GM23338 (cell line): Measurements from ENCODE around the gene CNIH1. TPM values are rescaled to one million over a fixed set of nuclear protein-coding genes. Genes with fewer than 3 reads are reported as not detected.
A peak's percentile ranks its signal among the peaks of the same experiment; 100 is the strongest.

Source experiments
- ATAC-seq: fragments of 200-7000 bp; cut with Tn5 transposase; 3 replicates; pipeline ENCODE4 v1.9.1; 2020
- DNase-seq: peaks from one replicate; pipeline ENCODE4 v3.0.0-alpha.2; 2015; ENCODE audit warnings: low spot score
- H2AFZ ChIP-seq: fragments of 200-600 bp; sonication (generic); 2 replicates; pipeline ENCODE4 v1.8.0; 2016; ENCODE audit warnings: antibody characterized with exemption, mild to moderate bottlenecking, moderate library complexity
- H3F3A ChIP-seq: fragments of 200-600 bp; sonication (generic); replicated peaks from 2 replicates; pipeline ENCODE4 v1.8.0; 2017; ENCODE audit warnings: antibody characterized with exemption, mixed run types, low read depth
- H3K27ac ChIP-seq: fragments of 200-600 bp; sonication (generic); 2 replicates; pipeline ENCODE4 v1.6.1; 2016; ENCODE audit warnings: low read depth
- H3K27me3 ChIP-seq: fragments of 200-600 bp; sonication (generic); 2 replicates; pipeline ENCODE4 v1.8.0; 2016; ENCODE audit warnings: mild to moderate bottlenecking, mixed run types, moderate library complexity; ENCODE audit not compliant: insufficient read depth
- H3K36me3 ChIP-seq: fragments of 200-600 bp; sonication (generic); 2 replicates; pipeline ENCODE4 v1.8.0; 2016; ENCODE audit warnings: mild to moderate bottlenecking; ENCODE audit not compliant: insufficient read depth
- H3K4me1 ChIP-seq: fragments of 200-600 bp; sonication (generic); 2 replicates; pipeline ENCODE4 v1.8.0; 2016; ENCODE audit warnings: mild to moderate bottlenecking, moderate library complexity; ENCODE audit not compliant: insufficient read depth
- H3K4me2 ChIP-seq: fragments of 200-600 bp; sonication (generic); 2 replicates; pipeline ENCODE4 v1.7.1; 2017; ENCODE audit warnings: mixed run types
- H3K4me3 ChIP-seq: fragments of 200-600 bp; sonication (generic); 2 replicates; pipeline ENCODE4 v1.6.1; 2016; ENCODE audit warnings: mixed run types
- H3K79me2 ChIP-seq: fragments of 200-600 bp; sonication (generic); replicated peaks from 2 replicates; pipeline ENCODE4 v1.8.0; 2017; ENCODE audit warnings: mild to moderate bottlenecking; ENCODE audit not compliant: insufficient read depth
- H3K9me2 ChIP-seq: fragments of 200-600 bp; sonication (generic); 2 replicates; pipeline ENCODE4 v1.8.0; 2017; ENCODE audit not compliant: insufficient read depth
- H4K20me1 ChIP-seq: fragments of 200-600 bp; sonication (generic); replicated peaks from 2 replicates; pipeline ENCODE4 v1.8.0; 2017; ENCODE audit warnings: mild to moderate bottlenecking; ENCODE audit not compliant: insufficient read depth
- H3K27ac Mint-ChIP-seq: 2 replicates; pipeline ENCODE4 v1.8.0; 2020; ENCODE audit warnings: inconsistent platforms, mild to moderate bottlenecking, moderate library complexity, mixed read lengths
- H3K27me3 Mint-ChIP-seq: 3 replicates; pipeline ENCODE4 v1.8.0; 2022; ENCODE audit warnings: low read depth, mild to moderate bottlenecking, moderate library complexity, mixed read lengths, inconsistent platforms; ENCODE audit not compliant: insufficient read depth, poor library complexity
- H3K36me3 Mint-ChIP-seq: 3 replicates; pipeline ENCODE4 v1.8.0; 2021; ENCODE audit warnings: low read depth, mild to moderate bottlenecking, inconsistent platforms, moderate library complexity, mixed read lengths
- H3K4me1 Mint-ChIP-seq: 3 replicates; pipeline ENCODE4 v1.8.0; 2020; ENCODE audit warnings: mild to moderate bottlenecking, inconsistent platforms, mixed read lengths
- H3K4me3 Mint-ChIP-seq: 3 replicates; pipeline ENCODE4 v1.8.0; 2021; ENCODE audit warnings: moderate library complexity, mild to moderate bottlenecking, inconsistent platforms, mixed read lengths
- H3K9me3 Mint-ChIP-seq: 3 replicates; pipeline ENCODE4 v1.8.0; 2020; ENCODE audit warnings: moderate library complexity, mild to moderate bottlenecking, inconsistent platforms, mixed read lengths
- ZNF114 ChIP-seq: fragments of 250-450 bp; sonication (Bioruptor Pico); IDR thresholded peaks from 2 replicates; pipeline ENCODE4 v1.5.0; 2020; ENCODE audit warnings: mild to moderate bottlenecking, moderate library complexity
- polyA plus RNA-seq: library from polyadenylated mRNA; unstranded; fragments of >200 nt; fragmentation: Nextera tagmentation; extraction: Ambion mirVana; gene quantifications from 2 replicates; pipeline ENCODE4 v1.2.1, GENCODE V29; 2016
- total RNA-seq: library from RNA; depleted of rRNA; stranded (reverse); fragments of >200 nt; shearing (Covaris generic); gene quantifications from 2 replicates; pipeline ENCODE4 v1.2.3, GENCODE V29; 2014
- TF ChIP-seq, protein P1 (sequence below), 2 experiments: fragments of 200-600 bp in 1 of 2; sonication (generic) in 1 of 2; conservative IDR thresholded peaks; 2 replicates each; pipeline versions ENCODE4 v1.5.1 to v1.6.1; 2016 to 2017; ENCODE audit warnings: antibody characterized with exemption in 2 of 2, low read depth in 2 of 2, mild to moderate bottlenecking in 2 of 2, moderate library complexity in 1 of 2
- TF ChIP-seq, protein P2 (sequence below): IDR thresholded peaks from 2 replicates; pipeline ENCODE4 v1.6.1; 2016; ENCODE audit warnings: antibody characterized with exemption
- TF ChIP-seq, protein P3 (sequence below): fragments of 250-450 bp; sonication (Bioruptor Pico); IDR thresholded peaks from 2 replicates; pipeline ENCODE4 v1.5.0; 2020; ENCODE audit warnings: mild to moderate bottlenecking, moderate library complexity

Gene CNIH1
- total and polyA plus RNA-seq, 2 experiments from 2014 or later = 135 to 172 TPM

DNA sequence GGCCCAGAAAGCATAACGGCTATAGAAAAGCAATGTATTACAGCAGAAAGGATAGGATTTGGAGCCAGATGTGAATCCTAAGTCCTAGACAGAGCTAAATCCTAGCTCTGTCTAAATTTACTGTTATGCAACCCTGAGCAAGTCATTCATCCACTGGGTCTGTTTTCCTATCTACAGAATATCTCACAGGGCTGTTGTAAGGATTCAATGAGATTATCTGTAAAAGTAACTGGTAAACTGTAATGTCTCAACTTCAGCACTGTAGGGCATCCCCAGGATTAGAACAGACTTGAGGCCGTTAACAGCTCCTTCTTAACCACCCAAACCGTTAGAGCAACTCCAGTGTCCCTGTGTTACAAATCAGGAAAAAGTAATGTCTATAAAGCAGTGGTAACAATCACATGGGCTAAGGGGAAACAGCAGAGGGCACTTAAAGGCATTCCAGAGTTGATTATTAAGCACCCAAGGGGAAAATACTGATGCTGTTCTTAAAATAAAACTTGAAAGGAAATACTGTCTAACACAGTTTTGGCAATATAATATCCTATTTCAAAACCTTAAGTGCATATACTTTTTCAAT, 37.6 kb upstream of the CNIH1 start:
- no peaks in the 10 kb centered on the region for H3K27me3 ChIP-seq
- no peaks in the 10 kb centered on the region for H3K27me3 Mint-ChIP-seq
- H3K27ac ChIP-seq = no peak overlapping the region
- H3K79me2 ChIP-seq = peaks cover 23% of the 10 kb centered on the region
- no peaks in the 10 kb centered on the region for H3K4me1 Mint-ChIP-seq
- ATAC-seq (no peak), DNase-seq (no peak)
- H2AFZ ChIP-seq = no peak overlapping the region
- TF ChIP-seq, protein P1, sequence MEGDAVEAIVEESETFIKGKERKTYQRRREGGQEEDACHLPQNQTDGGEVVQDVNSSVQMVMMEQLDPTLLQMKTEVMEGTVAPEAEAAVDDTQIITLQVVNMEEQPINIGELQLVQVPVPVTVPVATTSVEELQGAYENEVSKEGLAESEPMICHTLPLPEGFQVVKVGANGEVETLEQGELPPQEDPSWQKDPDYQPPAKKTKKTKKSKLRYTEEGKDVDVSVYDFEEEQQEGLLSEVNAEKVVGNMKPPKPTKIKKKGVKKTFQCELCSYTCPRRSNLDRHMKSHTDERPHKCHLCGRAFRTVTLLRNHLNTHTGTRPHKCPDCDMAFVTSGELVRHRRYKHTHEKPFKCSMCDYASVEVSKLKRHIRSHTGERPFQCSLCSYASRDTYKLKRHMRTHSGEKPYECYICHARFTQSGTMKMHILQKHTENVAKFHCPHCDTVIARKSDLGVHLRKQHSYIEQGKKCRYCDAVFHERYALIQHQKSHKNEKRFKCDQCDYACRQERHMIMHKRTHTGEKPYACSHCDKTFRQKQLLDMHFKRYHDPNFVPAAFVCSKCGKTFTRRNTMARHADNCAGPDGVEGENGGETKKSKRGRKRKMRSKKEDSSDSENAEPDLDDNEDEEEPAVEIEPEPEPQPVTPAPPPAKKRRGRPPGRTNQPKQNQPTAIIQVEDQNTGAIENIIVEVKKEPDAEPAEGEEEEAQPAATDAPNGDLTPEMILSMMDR (conservative IDR thresholded peaks at IDR 0.05; ENCODE audit: low read depth in 2 of 2) = no peak
- no peak overlapping the region for H3K4me3 Mint-ChIP-seq
- H3K36me3 ChIP-seq = peaks cover 13% of the 10 kb centered on the region
- H3K4me2 ChIP-seq = no peak overlapping the region
- H3K4me1 ChIP-seq = no peaks in the 10 kb centered on the region
- peaks cover 6% of the 10 kb centered on the region for H4K20me1 ChIP-seq
- no peaks in the 10 kb centered on the region for H3K9me2 ChIP-seq
- no peak overlapping the region for H3K4me3 ChIP-seq
- peaks cover 19% of the 10 kb centered on the region; the same call in 2 of the 3 replicates for H3K36me3 Mint-ChIP-seq
- H3F3A ChIP-seq = no peaks in the 10 kb centered on the region
- no peaks in the 10 kb centered on the region for H3K9me3 Mint-ChIP-seq
- H3K27ac Mint-ChIP-seq = no peak overlapping the region

DNA sequence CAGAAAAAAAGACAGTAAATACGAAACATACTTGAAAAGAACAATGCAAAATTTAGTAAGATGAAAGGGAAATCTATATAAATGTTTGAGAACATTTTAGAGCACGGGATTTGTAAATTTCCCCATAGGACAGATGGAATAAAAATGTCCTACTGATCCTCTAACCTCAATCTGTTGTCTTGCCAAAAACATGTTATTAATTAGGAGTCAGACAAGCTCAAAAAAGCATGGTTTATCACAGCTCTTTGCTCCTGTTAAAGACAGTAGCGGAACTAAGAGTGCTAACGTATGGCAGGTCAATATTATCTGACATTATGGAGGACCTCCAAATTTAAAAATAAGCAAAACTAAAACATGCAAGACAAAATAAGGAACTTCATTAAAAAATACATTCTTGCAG, 34.7 kb upstream of the CNIH1 start:
- Mint-ChIP-seq H3K27ac (peak overlapping the region; percentile 10; the same call in 1 of the 2 replicates), H3K4me3 (no peak overlapping the region), H3K9me3 (no peaks in the 10 kb centered on the region), H3K27me3 (no peaks in the 10 kb centered on the region), H3K36me3 (peaks cover 14% of the 10 kb centered on the region; the same call in 2 of the 3 replicates), H3K4me1 (peaks cover 13% of the 10 kb centered on the region; the same call in 2 of the 3 replicates)
- Histone ChIP-seq H3F3A (no peaks in the 10 kb centered on the region), H3K4me2 (no peak overlapping the region), H3K27me3 (no peaks in the 10 kb centered on the region), H3K4me3 (no peak overlapping the region), H3K27ac (no peak overlapping the region), H3K36me3 (peaks cover 9% of the 10 kb centered on the region), H2AFZ (no peak overlapping the region), H4K20me1 (no peaks in the 10 kb centered on the region; the same call in 1 of the 2 replicates), H3K4me1 (no peaks in the 10 kb centered on the region), H3K79me2 (no peaks in the 10 kb centered on the region), H3K9me2 (no peaks in the 10 kb centered on the region)
- TF ChIP-seq, protein P2, sequence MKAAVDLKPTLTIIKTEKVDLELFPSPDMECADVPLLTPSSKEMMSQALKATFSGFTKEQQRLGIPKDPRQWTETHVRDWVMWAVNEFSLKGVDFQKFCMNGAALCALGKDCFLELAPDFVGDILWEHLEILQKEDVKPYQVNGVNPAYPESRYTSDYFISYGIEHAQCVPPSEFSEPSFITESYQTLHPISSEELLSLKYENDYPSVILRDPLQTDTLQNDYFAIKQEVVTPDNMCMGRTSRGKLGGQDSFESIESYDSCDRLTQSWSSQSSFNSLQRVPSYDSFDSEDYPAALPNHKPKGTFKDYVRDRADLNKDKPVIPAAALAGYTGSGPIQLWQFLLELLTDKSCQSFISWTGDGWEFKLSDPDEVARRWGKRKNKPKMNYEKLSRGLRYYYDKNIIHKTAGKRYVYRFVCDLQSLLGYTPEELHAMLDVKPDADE = no peak
- TF ChIP-seq, protein P3, sequence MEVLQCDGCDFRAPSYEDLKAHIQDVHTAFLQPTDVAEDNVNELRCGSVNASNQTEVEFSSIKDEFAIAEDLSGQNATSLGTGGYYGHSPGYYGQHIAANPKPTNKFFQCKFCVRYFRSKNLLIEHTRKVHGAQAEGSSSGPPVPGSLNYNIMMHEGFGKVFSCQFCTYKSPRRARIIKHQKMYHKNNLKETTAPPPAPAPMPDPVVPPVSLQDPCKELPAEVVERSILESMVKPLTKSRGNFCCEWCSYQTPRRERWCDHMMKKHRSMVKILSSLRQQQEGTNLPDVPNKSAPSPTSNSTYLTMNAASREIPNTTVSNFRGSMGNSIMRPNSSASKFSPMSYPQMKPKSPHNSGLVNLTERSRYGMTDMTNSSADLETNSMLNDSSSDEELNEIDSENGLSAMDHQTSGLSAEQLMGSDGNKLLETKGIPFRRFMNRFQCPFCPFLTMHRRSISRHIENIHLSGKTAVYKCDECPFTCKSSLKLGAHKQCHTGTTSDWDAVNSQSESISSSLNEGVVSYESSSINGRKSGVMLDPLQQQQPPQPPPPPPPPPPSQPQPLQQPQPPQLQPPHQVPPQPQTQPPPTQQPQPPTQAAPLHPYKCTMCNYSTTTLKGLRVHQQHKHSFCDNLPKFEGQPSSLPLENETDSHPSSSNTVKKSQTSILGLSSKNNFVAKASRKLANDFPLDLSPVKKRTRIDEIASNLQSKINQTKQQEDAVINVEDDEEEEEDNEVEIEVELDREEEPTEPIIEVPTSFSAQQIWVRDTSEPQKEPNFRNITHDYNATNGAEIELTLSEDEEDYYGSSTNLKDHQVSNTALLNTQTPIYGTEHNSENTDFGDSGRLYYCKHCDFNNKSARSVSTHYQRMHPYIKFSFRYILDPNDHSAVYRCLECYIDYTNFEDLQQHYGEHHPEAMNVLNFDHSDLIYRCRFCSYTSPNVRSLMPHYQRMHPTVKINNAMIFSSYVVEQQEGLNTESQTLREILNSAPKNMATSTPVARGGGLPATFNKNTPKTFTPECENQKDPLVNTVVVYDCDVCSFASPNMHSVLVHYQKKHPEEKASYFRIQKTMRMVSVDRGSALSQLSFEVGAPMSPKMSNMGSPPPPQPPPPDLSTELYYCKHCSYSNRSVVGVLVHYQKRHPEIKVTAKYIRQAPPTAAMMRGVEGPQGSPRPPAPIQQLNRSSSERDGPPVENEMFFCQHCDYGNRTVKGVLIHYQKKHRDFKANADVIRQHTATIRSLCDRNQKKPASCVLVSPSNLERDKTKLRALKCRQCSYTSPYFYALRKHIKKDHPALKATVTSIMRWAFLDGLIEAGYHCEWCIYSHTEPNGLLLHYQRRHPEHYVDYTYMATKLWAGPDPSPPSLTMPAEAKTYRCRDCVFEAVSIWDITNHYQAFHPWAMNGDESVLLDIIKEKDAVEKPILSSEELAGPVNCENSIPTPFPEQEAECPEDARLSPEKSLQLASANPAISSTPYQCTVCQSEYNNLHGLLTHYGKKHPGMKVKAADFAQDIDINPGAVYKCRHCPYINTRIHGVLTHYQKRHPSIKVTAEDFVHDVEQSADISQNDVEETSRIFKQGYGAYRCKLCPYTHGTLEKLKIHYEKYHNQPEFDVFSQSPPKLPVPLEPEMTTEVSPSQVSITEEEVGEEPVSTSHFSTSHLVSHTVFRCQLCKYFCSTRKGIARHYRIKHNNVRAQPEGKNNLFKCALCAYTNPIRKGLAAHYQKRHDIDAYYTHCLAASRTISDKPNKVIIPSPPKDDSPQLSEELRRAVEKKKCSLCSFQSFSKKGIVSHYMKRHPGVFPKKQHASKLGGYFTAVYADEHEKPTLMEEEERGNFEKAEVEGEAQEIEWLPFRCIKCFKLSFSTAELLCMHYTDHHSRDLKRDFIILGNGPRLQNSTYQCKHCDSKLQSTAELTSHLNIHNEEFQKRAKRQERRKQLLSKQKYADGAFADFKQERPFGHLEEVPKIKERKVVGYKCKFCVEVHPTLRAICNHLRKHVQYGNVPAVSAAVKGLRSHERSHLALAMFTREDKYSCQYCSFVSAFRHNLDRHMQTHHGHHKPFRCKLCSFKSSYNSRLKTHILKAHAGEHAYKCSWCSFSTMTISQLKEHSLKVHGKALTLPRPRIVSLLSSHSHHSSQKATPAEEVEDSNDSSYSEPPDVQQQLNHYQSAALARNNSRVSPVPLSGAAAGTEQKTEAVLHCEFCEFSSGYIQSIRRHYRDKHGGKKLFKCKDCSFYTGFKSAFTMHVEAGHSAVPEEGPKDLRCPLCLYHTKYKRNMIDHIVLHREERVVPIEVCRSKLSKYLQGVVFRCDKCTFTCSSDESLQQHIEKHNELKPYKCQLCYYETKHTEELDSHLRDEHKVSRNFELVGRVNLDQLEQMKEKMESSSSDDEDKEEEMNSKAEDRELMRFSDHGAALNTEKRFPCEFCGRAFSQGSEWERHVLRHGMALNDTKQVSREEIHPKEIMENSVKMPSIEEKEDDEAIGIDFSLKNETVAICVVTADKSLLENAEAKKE (CRISPR knock-in tag) = no peak
- no peak for TF ChIP-seq ZNF114 (CRISPR knock-in tag)
- DNase-seq (no peak), ATAC-seq (no peak)
